ENCODE measurements around the gene PTF1A.
"Not testable (repeated sequence)": the region's sequence is repeated elsewhere in the genome, so short reads cannot be mapped to it uniquely, and the experiment has no call there.

Gene PTF1A

GRCh38 chr10:23205972-23206642 lies 14.0 kb downstream of the PTF1A start:
- no peak for DNase-seq

- no peak for DNase-seq
Observed at GRCh38 chr10:23217471-23217870, 25.4 kb downstream of the PTF1A start.

GRCh38 chr10:23230582-23230981 lies 38.5 kb downstream of the PTF1A start:
- DNase-seq, result no peak

- DNase-seq, result no peak
Observed at GRCh38 chr10:23238015-23238414, 45.9 kb downstream of the PTF1A start.

GRCh38 chr10:23241779-23242178 lies 49.7 kb downstream of the PTF1A start:
- DNase-seq, result not testable (repeated sequence)

All from right hindlimb (tissue), 1 donor.